OCI-LY7 (cell line): ENCODE data around the gene ZMAT5. TPM values are rescaled to one million over a fixed set of nuclear protein-coding genes. Genes with fewer than 3 reads are reported as not detected.

Experiments
- BruUV-seq: library from RNA; stranded (reverse); fragments of 400-500 nt; replicated peaks from 2 replicates; lab custom pipeline; 2021; lab: Mats Ljungman, UMichigan
- CTCF ChIA-PET: fragments of 300-600 bp; sonication (Branson Sonifier 250); formaldehyde crosslinking; loops from one replicate; lab custom pipeline; 2022; ENCODE audit warnings: antibody characterized with exemption; ENCODE audit not compliant: unreplicated experiment; lab: Charles Lee
- POLR2A ChIA-PET: fragments of 300-600 bp; sonication (Branson Sonifier 250); formaldehyde crosslinking; loops from one replicate; lab custom pipeline; 2022; ENCODE audit warnings: antibody characterized with exemption; lab: Charles Lee
- DNase-seq: peaks from one replicate; pipeline ENCODE4 v3.0.0-alpha.2; 2015; ENCODE audit warnings: low spot score
- H2AFZ ChIP-seq: fragments of 200-600 bp; sonication (generic), shearing (Covaris generic); 2 replicates; pipeline ENCODE4 v1.6.1; 2014; ENCODE audit warnings: mild to moderate bottlenecking, antibody characterized with exemption, low read length, moderate library complexity
- H3K27ac ChIP-seq: fragments of 200-600 bp; sonication (generic); 2 replicates; pipeline ENCODE4 v1.5.1; 2014; ENCODE audit warnings: mixed run types, low read depth, mild to moderate bottlenecking, moderate library complexity, low read length, inconsistent platforms; ENCODE audit not compliant: poor library complexity, severe bottlenecking
- H3K36me3 ChIP-seq: fragments of 200-600 bp; sonication (generic); 2 replicates; pipeline ENCODE4 v1.6.1; 2014; ENCODE audit warnings: mild to moderate bottlenecking, antibody characterized with exemption, low read length, moderate library complexity, mixed read lengths; ENCODE audit not compliant: insufficient read depth
- H3K4me1 ChIP-seq: fragments of 200-600 bp; sonication (generic); 2 replicates; pipeline ENCODE4 v1.5.1; 2014; ENCODE audit warnings: mild to moderate bottlenecking, low read length; ENCODE audit not compliant: insufficient read depth, poor library complexity, severe bottlenecking
- H3K4me2 ChIP-seq: fragments of 200-600 bp; sonication (generic); 2 replicates; pipeline ENCODE4 v1.6.1; 2014; ENCODE audit warnings: mild to moderate bottlenecking, low read length
- H3K4me3 ChIP-seq: fragments of 200-600 bp; sonication (generic); 2 replicates; pipeline ENCODE4 v1.5.1; 2014; ENCODE audit warnings: mild to moderate bottlenecking, low read depth, low read length; ENCODE audit not compliant: poor library complexity, severe bottlenecking
- H3K79me2 ChIP-seq: fragments of 200-600 bp; sonication (generic); 2 replicates; pipeline ENCODE4 v1.6.1; 2016; ENCODE audit warnings: low read depth, mild to moderate bottlenecking, low read length, moderate library complexity, mixed read lengths; ENCODE audit not compliant: insufficient read depth
- H3K9me2 ChIP-seq: fragments of 200-600 bp; sonication (generic); 2 replicates; pipeline ENCODE4 v1.6.1; 2016; ENCODE audit warnings: mild to moderate bottlenecking, low read length, mixed read lengths; ENCODE audit not compliant: insufficient read depth
- H3K9me3 ChIP-seq: fragments of 200-600 bp; sonication (generic); 2 replicates; pipeline ENCODE4 v1.6.1; 2014; ENCODE audit warnings: mild to moderate bottlenecking, mixed run types, low read length, mixed read lengths
- H4K20me1 ChIP-seq: fragments of 200-600 bp; sonication (generic); 2 replicates; pipeline ENCODE4 v1.6.1; 2014; ENCODE audit warnings: mild to moderate bottlenecking, antibody characterized with exemption, low read length, moderate library complexity, mixed read lengths; ENCODE audit not compliant: insufficient read depth
- CTCF ChIP-seq: fragments of 200-600 bp; sonication (generic); conservative IDR thresholded peaks from 2 replicates; pipeline ENCODE4 v1.5.1; 2014; ENCODE audit warnings: mild to moderate bottlenecking, antibody characterized with exemption, low read length, moderate library complexity, mixed read lengths
- EZH2phosphoT487 ChIP-seq: fragments of 200-600 bp; sonication (generic); IDR thresholded peaks from 2 replicates; pipeline ENCODE4 v1.6.1; 2018; ENCODE audit warnings: low read depth, borderline replicate concordance, mild to moderate bottlenecking, mixed run types, antibody characterized with exemption, low read length, moderate library complexity, mixed read lengths
- intact Hi-C: fragments of 100-400 bp; cut with micrococcal nuclease; formaldehyde crosslinking; loops from one replicate; pipeline ENCODE4 v1.10.0; 2022; ENCODE audit not compliant: unreplicated experiment
- total RNA-seq, 2 experiments: library from RNA; depleted of rRNA in 1 of 2; stranded (reverse); fragments of >200 nt in 1 of 2; shearing (Covaris generic) in 1 of 2; gene quantifications; 2 replicates each; pipeline ENCODE4 v1.2.3, GENCODE V29; 2014 to 2022

Gene ZMAT5
- total RNA-seq, 2 experiments from 2014 or later, result 19.1 to 21.2 TPM

- TF ChIP-seq CTCF, result no peak
- ChIA-PET CTCF (no interaction called here), POLR2A (no interaction called here)
- Histone ChIP-seq H3K4me1 (no peaks in the 10 kb centered on the region), H3K27ac (no peak overlapping the region), H3K79me2 (no peaks in the 10 kb centered on the region), H4K20me1 (no peaks in the 10 kb centered on the region), H3K36me3 (peaks cover 59% of the 10 kb centered on the region), H2AFZ (no peak overlapping the region), H3K4me2 (no peak overlapping the region), H3K9me2 (no peaks in the 10 kb centered on the region), H3K9me3 (no peaks in the 10 kb centered on the region), H3K4me3 (no peak overlapping the region)
- no peak for DNase-seq
- intact Hi-C loops, result no loop called here
- no TSS peak for BruUV-seq
Measured at GRCh38 chr22:29790061-29790460, 23.3 kb upstream of the ZMAT5 start.

- intact Hi-C loops, result no loop called here
- TSS peak; percentile 84 for BruUV-seq
- Histone ChIP-seq H2AFZ (no peak overlapping the region), H3K79me2 (no peaks in the 10 kb centered on the region), H3K27ac (no peak overlapping the region), H4K20me1 (no peaks in the 10 kb centered on the region), H3K36me3 (peaks cover 52% of the 10 kb centered on the region), H3K4me1 (no peaks in the 10 kb centered on the region), H3K9me2 (no peaks in the 10 kb centered on the region), H3K9me3 (no peaks in the 10 kb centered on the region), H3K4me2 (no peak overlapping the region), H3K4me3 (no peak overlapping the region)
- CTCF ChIA-PET, result interaction anchor here (0.6 kb wide), 1 partner anchor 27 kb away, joined by 3 read pairs; no protein-coding TSS in a partner anchor
- POLR2A ChIA-PET, result no interaction called here
- TF ChIP-seq CTCF (no peak), EZH2phosphoT487 (no peak)
- DNase-seq, result no peak
Measured at GRCh38 chr22:29788339-29789279, 21.8 kb upstream of the ZMAT5 start.

GRCh38 chr22:29787371-29787980, 20.7 kb upstream of the ZMAT5 start:
- H3K36me3 ChIP-seq, result peaks cover 41% of the 10 kb centered on the region

More at GRCh38 chr22:29787371-29787980, 20.7 kb upstream of the ZMAT5 start:
- Histone ChIP-seq H3K9me3 (no peaks in the 10 kb centered on the region), H3K9me2 (no peaks in the 10 kb centered on the region), H3K4me2 (no peak overlapping the region), H3K27ac (no peak overlapping the region), H3K79me2 (no peaks in the 10 kb centered on the region), H3K4me3 (no peak overlapping the region), H3K4me1 (no peaks in the 10 kb centered on the region), H4K20me1 (no peaks in the 10 kb centered on the region), H2AFZ (no peak overlapping the region)
- no TSS peak for BruUV-seq
- ChIA-PET POLR2A (no interaction called here), CTCF (no interaction called here)
- no peak for TF ChIP-seq EZH2phosphoT487
- no peak for TF ChIP-seq CTCF
- DNase-seq, result no peak
- intact Hi-C loops, result no loop called here
